Ishikawa (cell line): ENCODE data around the gene ZBTB32.

ENCODE experiments used
- CREB1 ChIP-seq: IDR thresholded peaks from 2 replicates; pipeline ENCODE4 v1.6.1; 2012; ENCODE audit warnings: low read depth
- EGR1 ChIP-seq: IDR thresholded peaks from 2 replicates; pipeline ENCODE4 v1.6.1; 2012
- EP300 ChIP-seq: IDR thresholded peaks from 2 replicates; pipeline ENCODE4 v1.6.1; 2012; ENCODE audit warnings: borderline replicate concordance
- RAD21 ChIP-seq: IDR thresholded peaks from 2 replicates; pipeline ENCODE4 v1.6.1; 2012; ENCODE audit warnings: low read depth
- TAF1 ChIP-seq: IDR thresholded peaks from 2 replicates; pipeline ENCODE4 v1.6.1; 2012; ENCODE audit warnings: low read depth, mild to moderate bottlenecking
- TCF12 ChIP-seq: IDR thresholded peaks from 2 replicates; pipeline ENCODE4 v1.6.1; 2012; ENCODE audit warnings: low read depth
- TEAD4 ChIP-seq: IDR thresholded peaks from 2 replicates; pipeline ENCODE4 v1.6.1; 2012
- ZBTB7A ChIP-seq: IDR thresholded peaks from 2 replicates; pipeline ENCODE4 v1.6.1; 2012; ENCODE audit warnings: low read depth
- TF ChIP-seq, protein P1 (sequence below): IDR thresholded peaks from 2 replicates; pipeline ENCODE4 v1.6.1; 2012; ENCODE audit warnings: low read depth, mild to moderate bottlenecking

DNA sequence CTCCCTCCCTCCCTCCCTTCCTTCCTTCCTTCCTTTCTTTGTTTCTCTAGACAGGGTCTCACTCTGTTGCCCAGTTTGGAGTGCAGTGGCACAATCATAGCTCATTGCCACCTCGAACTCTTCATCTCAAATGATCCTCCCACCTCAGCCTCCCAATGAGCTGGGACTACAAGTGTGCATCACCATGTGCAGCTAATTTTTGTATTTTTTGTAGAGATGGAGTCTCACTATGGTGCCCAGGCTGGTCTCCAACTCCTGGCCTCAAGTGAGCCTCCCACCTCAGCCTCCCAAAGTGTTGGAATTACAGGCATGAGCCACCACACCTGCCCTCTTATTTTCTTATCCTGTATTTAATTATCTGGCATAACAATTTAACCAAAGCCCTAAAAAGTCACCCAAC lies 33.7 kb upstream of the ZBTB32 start:
- TF ChIP-seq RAD21 (no peak), EP300 (no peak), EGR1 (no peak), TCF12 (no peak), TEAD4 (no peak), CREB1 (no peak), ZBTB7A (no peak), TAF1 (no peak)
- TF ChIP-seq, protein P1, sequence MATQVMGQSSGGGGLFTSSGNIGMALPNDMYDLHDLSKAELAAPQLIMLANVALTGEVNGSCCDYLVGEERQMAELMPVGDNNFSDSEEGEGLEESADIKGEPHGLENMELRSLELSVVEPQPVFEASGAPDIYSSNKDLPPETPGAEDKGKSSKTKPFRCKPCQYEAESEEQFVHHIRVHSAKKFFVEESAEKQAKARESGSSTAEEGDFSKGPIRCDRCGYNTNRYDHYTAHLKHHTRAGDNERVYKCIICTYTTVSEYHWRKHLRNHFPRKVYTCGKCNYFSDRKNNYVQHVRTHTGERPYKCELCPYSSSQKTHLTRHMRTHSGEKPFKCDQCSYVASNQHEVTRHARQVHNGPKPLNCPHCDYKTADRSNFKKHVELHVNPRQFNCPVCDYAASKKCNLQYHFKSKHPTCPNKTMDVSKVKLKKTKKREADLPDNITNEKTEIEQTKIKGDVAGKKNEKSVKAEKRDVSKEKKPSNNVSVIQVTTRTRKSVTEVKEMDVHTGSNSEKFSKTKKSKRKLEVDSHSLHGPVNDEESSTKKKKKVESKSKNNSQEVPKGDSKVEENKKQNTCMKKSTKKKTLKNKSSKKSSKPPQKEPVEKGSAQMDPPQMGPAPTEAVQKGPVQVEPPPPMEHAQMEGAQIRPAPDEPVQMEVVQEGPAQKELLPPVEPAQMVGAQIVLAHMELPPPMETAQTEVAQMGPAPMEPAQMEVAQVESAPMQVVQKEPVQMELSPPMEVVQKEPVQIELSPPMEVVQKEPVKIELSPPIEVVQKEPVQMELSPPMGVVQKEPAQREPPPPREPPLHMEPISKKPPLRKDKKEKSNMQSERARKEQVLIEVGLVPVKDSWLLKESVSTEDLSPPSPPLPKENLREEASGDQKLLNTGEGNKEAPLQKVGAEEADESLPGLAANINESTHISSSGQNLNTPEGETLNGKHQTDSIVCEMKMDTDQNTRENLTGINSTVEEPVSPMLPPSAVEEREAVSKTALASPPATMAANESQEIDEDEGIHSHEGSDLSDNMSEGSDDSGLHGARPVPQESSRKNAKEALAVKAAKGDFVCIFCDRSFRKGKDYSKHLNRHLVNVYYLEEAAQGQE: no peak
